Hepatocyte (in vitro differentiated cells): ENCODE data around the gene HPCAL1.

Source experiments
- EZH2 ChIP-seq: fragments of 200-600 bp; sonication (generic); IDR thresholded peaks from 2 replicates; pipeline ENCODE4 v1.6.1; 2016; ENCODE audit warnings: antibody characterized with exemption, mild to moderate bottlenecking, borderline replicate concordance
- EZH2phosphoT487 ChIP-seq: fragments of 200-600 bp; sonication (generic); IDR thresholded peaks from one replicate; pipeline ENCODE4 v1.6.1; 2018; ENCODE audit warnings: antibody characterized with exemption, mild to moderate bottlenecking, low read depth, moderate library complexity; ENCODE audit not compliant: unreplicated experiment, severe bottlenecking
- TF ChIP-seq, protein P1 (sequence below): fragments of 200-600 bp; sonication (generic); IDR thresholded peaks from 2 replicates; pipeline ENCODE4 v1.5.1; 2016; ENCODE audit warnings: antibody characterized with exemption, mild to moderate bottlenecking; ENCODE audit not compliant: poor library complexity

DNA sequence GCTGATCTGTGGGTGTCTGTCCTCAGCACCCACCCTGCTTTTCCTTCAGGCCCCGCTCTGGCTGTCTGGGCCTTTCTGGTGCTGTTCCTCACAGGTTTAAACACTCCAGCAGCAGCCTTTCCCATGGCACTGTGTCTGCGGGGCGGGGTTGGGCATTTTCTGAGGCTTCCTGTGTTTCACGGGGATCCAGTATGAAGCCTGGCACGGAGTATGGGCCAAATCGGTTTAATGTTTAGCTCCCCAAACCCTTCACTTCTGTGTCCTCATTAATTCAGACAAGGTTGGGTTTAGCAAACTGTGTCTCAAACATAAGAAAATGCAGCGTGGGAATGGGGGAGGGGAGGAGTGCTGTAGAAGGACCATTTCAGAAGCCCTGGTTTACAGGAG, 44.9 kb downstream of the HPCAL1 start:
- TF ChIP-seq, protein P1, sequence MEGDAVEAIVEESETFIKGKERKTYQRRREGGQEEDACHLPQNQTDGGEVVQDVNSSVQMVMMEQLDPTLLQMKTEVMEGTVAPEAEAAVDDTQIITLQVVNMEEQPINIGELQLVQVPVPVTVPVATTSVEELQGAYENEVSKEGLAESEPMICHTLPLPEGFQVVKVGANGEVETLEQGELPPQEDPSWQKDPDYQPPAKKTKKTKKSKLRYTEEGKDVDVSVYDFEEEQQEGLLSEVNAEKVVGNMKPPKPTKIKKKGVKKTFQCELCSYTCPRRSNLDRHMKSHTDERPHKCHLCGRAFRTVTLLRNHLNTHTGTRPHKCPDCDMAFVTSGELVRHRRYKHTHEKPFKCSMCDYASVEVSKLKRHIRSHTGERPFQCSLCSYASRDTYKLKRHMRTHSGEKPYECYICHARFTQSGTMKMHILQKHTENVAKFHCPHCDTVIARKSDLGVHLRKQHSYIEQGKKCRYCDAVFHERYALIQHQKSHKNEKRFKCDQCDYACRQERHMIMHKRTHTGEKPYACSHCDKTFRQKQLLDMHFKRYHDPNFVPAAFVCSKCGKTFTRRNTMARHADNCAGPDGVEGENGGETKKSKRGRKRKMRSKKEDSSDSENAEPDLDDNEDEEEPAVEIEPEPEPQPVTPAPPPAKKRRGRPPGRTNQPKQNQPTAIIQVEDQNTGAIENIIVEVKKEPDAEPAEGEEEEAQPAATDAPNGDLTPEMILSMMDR, result no peak
- TF ChIP-seq EZH2, result no peak
- TF ChIP-seq EZH2phosphoT487, result no peak
